Panc1 (cell line): ENCODE results near the gene SLC12A7. TPM values are rescaled to one million over a fixed set of nuclear protein-coding genes. Genes with fewer than 3 reads are reported as not detected.

Source experiments
- ATAC-seq: fragments of 200-7000 bp; cut with Tn5 transposase; 2 replicates; pipeline ENCODE4 v1.9.1; 2020; ENCODE audit warnings: mild to moderate bottlenecking, moderate library complexity
- BruUV-seq: library from RNA; stranded (reverse); fragments of 400-500 nt; replicated peaks from 2 replicates; lab custom pipeline; 2021; lab: Mats Ljungman, UMichigan
- CTCF ChIA-PET: fragments of 300-600 bp; sonication (Branson Sonifier 250); formaldehyde crosslinking; loops from one replicate; lab custom pipeline; 2022; ENCODE audit warnings: antibody characterized with exemption; lab: Charles Lee
- POLR2A ChIA-PET: fragments of 300-600 bp; sonication (Branson Sonifier 250); formaldehyde crosslinking; loops from one replicate; lab custom pipeline; 2022; ENCODE audit warnings: antibody characterized with exemption; lab: Charles Lee
- DNase-seq: peaks from one replicate; pipeline ENCODE4 v3.0.0-alpha.2; 2010; ENCODE audit warnings: low read depth, low spot score
- H3K27ac ChIP-seq: 2 replicates; pipeline ENCODE4 v1.5.1; 2011; ENCODE audit warnings: mild to moderate bottlenecking, low read length, inconsistent platforms
- H3K27me3 ChIP-seq: fragments of 200-500 bp; sonication (Bioruptor generic); 2 replicates; pipeline ENCODE4 v1.6.0; 2014; ENCODE audit warnings: low read length, inconsistent platforms; ENCODE audit not compliant: control insufficient read depth, insufficient read depth
- H3K36me3 ChIP-seq: fragments of 200-500 bp; sonication (Bioruptor generic); 2 replicates; pipeline ENCODE4 v1.5.1; 2014; ENCODE audit warnings: inconsistent platforms, mild to moderate bottlenecking, low read length, moderate library complexity; ENCODE audit not compliant: control insufficient read depth, insufficient read depth
- H3K4me1 ChIP-seq: 2 replicates; pipeline ENCODE4 v1.5.1; 2011; ENCODE audit warnings: inconsistent platforms, mild to moderate bottlenecking, low read length, moderate library complexity; ENCODE audit not compliant: control insufficient read depth, insufficient read depth
- H3K4me3 ChIP-seq, 2 experiments: 2 replicates each; pipeline ENCODE4 v1.5.1; 2011 to 2012; ENCODE audit warnings: low read depth in 2 of 2, low read length in 2 of 2, mild to moderate bottlenecking in 2 of 2, inconsistent platforms in 1 of 2, moderate library complexity in 1 of 2
- H3K9me3 ChIP-seq: fragments of 200-500 bp; sonication (Bioruptor generic); 2 replicates; pipeline ENCODE4 v1.5.1; 2014; ENCODE audit warnings: low read depth, mild to moderate bottlenecking, inconsistent platforms, low read length, moderate library complexity; ENCODE audit not compliant: control insufficient read depth, insufficient read depth
- CTCF ChIP-seq: fragments of 450-650 bp; IDR thresholded peaks from 2 replicates; pipeline ENCODE4 v1.5.1; 2017; ENCODE audit warnings: mild to moderate bottlenecking
- POLR2AphosphoS5 ChIP-seq: IDR thresholded peaks from 2 replicates; pipeline ENCODE4 v1.6.1; 2012; ENCODE audit warnings: mild to moderate bottlenecking, low read depth, low read length, moderate library complexity
- REST ChIP-seq, 2 experiments: IDR thresholded peaks; 2 replicates each; pipeline ENCODE4 v1.6.1; 2011 to 2012; ENCODE audit warnings: low read depth in 2 of 2, control low read depth in 1 of 2, low read length in 1 of 2, mild to moderate bottlenecking in 1 of 2, moderate library complexity in 1 of 2; ENCODE audit not compliant: insufficient read depth in 1 of 2
- SIN3A ChIP-seq: IDR thresholded peaks from 2 replicates; pipeline ENCODE4 v1.6.1; 2012; ENCODE audit warnings: low read depth, mild to moderate bottlenecking, low read length, moderate library complexity, borderline replicate concordance; ENCODE audit not compliant: insufficient read depth
- TCF7L2 ChIP-seq: IDR thresholded peaks from 2 replicates; pipeline ENCODE4 v1.6.1; 2011; ENCODE audit warnings: mild to moderate bottlenecking, low read depth, low read length, inconsistent platforms
- in situ Hi-C: cut with HindIII; loops from 2 replicates; pipeline ENCODE4 v1.10.0; 2016; ENCODE audit warnings: low sequenced_read_pairs, low pct_unique_long_range_greater_than_20kb
- intact Hi-C: fragments of 100-400 bp; cut with micrococcal nuclease; formaldehyde crosslinking; loops from one replicate; pipeline ENCODE4 v1.10.0; 2022; ENCODE audit not compliant: unreplicated experiment
- total RNA-seq: library from RNA; stranded (reverse); gene quantifications from one replicate; pipeline ENCODE4 v1.2.1, GENCODE V29; 2021; ENCODE audit not compliant: unreplicated experiment

Gene SLC12A7
- total RNA-seq, 1 experiment from 2014 or later: 297 TPM

- Histone ChIP-seq H3K9me3 (no peaks in the 10 kb centered on the region), H3K36me3 (peaks cover 4% of the 10 kb centered on the region), H3K27me3 (no peaks in the 10 kb centered on the region), H3K4me3 (no peak overlapping the region), H3K4me1 (no peaks in the 10 kb centered on the region), H3K27ac (no peak overlapping the region)
- BruUV-seq: no TSS peak
- ChIA-PET POLR2A (no interaction called here), CTCF (no interaction called here)
- DNase-seq (no peak), ATAC-seq (peak; percentile 46)
- TF ChIP-seq REST (IDR thresholded peaks at IDR 0.05; ENCODE audit: insufficient read depth in 1 of 2, low read depth in 2 of 2, low read length in 1 of 2) (no peak), TCF7L2 (no peak), CTCF (no peak), POLR2AphosphoS5 (no peak), SIN3A (no peak)
- intact Hi-C loops: no loop called here
- in situ Hi-C loops: no loop called here
These were observed 42.8 kb downstream of the SLC12A7 start for GRCh38 chr5:1068895-1069719.

GRCh38 chr5:1068204-1068894 is 43.5 kb downstream of the SLC12A7 start:
- Histone ChIP-seq H3K27ac (no peak overlapping the region), H3K36me3 (peaks cover 4% of the 10 kb centered on the region), H3K4me3 (no peak overlapping the region), H3K27me3 (no peaks in the 10 kb centered on the region), H3K4me1 (no peaks in the 10 kb centered on the region), H3K9me3 (no peaks in the 10 kb centered on the region)
- CTCF ChIA-PET: no interaction called here
- DNase-seq (no peak), ATAC-seq (peak; percentile 15; the same call in 1 of the 2 replicates)
- no TSS peak for BruUV-seq
- TF ChIP-seq CTCF (no peak), POLR2AphosphoS5 (peak; percentile 28; the same call in 1 of the 2 replicates)
- intact Hi-C loops: no loop called here
- in situ Hi-C loops: no loop called here
- POLR2A ChIA-PET: no interaction called here
